ENCODE measurements around the gene BTN3A1. TPM values are rescaled to one million over a fixed set of nuclear protein-coding genes. Genes with fewer than 3 reads are reported as not detected.

The BTN3A1 gene
- total RNA-seq, 4 donors from 2014 or later, result 2.5 to 3.5 (median 3.1) TPM

DNA sequence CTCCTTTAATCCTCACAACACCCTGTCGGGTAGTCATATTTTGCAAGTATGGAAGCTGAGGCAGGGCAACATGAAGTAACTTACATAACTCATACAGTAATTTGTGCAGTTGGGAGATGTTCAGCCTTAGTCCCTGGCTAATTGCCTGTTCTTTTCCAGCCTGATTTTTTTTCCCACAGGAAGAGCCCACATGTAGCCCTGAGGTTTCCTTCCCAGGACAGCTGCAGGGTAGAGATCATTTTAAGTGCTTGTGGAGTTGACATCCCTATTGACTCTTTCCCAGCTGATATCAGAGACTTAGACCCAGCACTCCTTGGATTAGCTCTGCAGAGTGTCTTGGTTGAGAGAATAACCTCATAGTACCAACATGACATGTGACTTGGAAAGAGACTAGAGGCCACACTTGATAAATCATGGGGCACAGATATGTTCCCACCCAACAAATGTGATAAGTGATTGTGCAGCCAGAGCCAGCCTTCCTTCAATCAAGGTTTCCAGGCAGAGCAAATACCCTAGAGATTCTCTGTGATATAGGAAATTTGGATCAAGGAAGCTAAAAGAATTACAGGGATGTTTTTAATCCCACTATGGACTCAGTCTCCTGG is 50.7 kb downstream of the BTN3A1 start:
- H3K4me3 ChIP-seq, result no peak overlapping the region
- no peak overlapping the region for H3K27ac ChIP-seq
- ATAC-seq (no peak), DNase-seq (no peak)
- H3K9me3 ChIP-seq, result no peaks in the 10 kb centered on the region
- in situ Hi-C loops (cut with MboI; ENCODE audit: low sequenced_read_pairs in 4 of 4) (no loop called here), intact Hi-C loops (cut with DNase I; ENCODE audit: low total_unique reads) (no loop called here)
- no peaks in the 10 kb centered on the region for H3K27me3 ChIP-seq
- no peaks in the 10 kb centered on the region for H3K36me3 ChIP-seq
- TF ChIP-seq, protein P1, sequence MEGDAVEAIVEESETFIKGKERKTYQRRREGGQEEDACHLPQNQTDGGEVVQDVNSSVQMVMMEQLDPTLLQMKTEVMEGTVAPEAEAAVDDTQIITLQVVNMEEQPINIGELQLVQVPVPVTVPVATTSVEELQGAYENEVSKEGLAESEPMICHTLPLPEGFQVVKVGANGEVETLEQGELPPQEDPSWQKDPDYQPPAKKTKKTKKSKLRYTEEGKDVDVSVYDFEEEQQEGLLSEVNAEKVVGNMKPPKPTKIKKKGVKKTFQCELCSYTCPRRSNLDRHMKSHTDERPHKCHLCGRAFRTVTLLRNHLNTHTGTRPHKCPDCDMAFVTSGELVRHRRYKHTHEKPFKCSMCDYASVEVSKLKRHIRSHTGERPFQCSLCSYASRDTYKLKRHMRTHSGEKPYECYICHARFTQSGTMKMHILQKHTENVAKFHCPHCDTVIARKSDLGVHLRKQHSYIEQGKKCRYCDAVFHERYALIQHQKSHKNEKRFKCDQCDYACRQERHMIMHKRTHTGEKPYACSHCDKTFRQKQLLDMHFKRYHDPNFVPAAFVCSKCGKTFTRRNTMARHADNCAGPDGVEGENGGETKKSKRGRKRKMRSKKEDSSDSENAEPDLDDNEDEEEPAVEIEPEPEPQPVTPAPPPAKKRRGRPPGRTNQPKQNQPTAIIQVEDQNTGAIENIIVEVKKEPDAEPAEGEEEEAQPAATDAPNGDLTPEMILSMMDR (IDR thresholded peaks at IDR 0.05 in 4 of 5, conservative IDR thresholded peaks at IDR 0.05 in 1 of 5), result no peak
- no peak for TF ChIP-seq POLR2A (IDR thresholded peaks at IDR 0.05)
- peaks cover 0 to 6% of the 10 kb centered on the region in 2 donors for H3K4me1 ChIP-seq

DNA sequence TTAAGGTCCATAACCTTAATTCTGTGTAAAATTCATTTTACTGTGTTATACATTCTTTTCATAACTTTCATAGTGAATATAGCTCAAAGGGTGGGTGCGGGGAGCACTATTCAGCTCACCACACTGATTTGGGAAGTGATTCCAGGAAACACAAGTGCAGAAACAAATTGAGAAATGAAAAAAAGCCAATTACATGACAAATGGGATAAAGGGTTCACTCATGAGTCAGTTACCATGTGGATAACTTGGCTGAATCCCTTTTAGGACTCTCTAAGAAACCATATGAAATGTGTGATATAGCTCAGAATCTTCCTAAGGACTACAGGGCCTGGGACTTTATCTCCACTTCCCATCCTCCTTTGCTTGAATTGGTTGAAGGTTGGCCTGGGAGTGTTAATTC is 52.6 kb downstream of the BTN3A1 start:
- Histone ChIP-seq H3K9me3 (no peaks in the 10 kb centered on the region), H3K27ac (no peak overlapping the region), H3K27me3 (no peaks in the 10 kb centered on the region), H3K36me3 (peaks cover 0 to 6% of the 10 kb centered on the region in 2 donors), H3K4me1 (peaks cover 8 to 13% of the 10 kb centered on the region in 2 donors), H3K4me3 (no peak overlapping the region)
- TF ChIP-seq POLR2A (IDR thresholded peaks at IDR 0.05), result no peak
- TF ChIP-seq, protein P1 (IDR thresholded peaks at IDR 0.05 in 4 of 5, conservative IDR thresholded peaks at IDR 0.05 in 1 of 5), result no peak
- in situ Hi-C loops (cut with MboI; ENCODE audit: low sequenced_read_pairs in 4 of 4), result no loop called here
- no peak for DNase-seq
- no peak for ATAC-seq
- intact Hi-C loops (cut with DNase I; ENCODE audit: low total_unique reads), result loop anchor here (5.0 kb wide), 1 partner anchor 282 kb away; no protein-coding TSS in a partner anchor

DNA sequence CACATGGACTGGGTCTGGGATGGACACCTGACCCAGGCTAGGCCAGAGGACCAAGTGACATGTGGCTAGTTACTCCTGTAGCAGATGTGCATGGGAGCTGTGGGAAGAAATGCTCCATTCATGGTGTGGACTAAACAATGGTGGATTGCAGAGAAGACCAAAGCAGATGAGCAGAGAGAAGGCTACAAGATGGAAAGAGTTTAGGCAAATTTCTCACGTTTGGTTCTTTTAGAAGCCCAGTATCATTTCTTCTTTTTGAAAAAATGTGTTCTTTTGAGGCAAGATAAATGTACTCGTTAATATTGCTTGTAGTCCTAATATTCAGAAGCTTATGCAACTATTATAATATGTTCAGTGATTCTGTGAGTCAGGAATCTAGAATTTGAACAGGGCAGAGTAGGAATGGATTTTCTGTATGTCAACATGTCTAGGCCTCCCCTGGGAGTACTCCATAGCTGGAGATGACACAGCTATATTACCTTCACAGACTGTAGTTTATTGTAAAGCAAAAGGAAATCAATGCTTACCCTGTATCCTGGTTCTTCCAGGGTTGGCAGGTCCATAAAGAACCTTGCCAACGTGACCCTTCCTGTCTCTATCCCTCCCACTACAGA is 53.4 kb downstream of the BTN3A1 start:
- Histone ChIP-seq H3K4me1 (peaks cover 14 to 20% of the 10 kb centered on the region in 2 donors), H3K9me3 (no peaks in the 10 kb centered on the region), H3K27me3 (no peaks in the 10 kb centered on the region), H3K27ac (no peak overlapping the region), H3K4me3 (no peak overlapping the region), H3K36me3 (peaks cover 0 to 12% of the 10 kb centered on the region in 2 donors)
- DNase-seq, result no peak
- no peak for TF ChIP-seq POLR2A (IDR thresholded peaks at IDR 0.05)
- TF ChIP-seq, protein P1 (IDR thresholded peaks at IDR 0.05 in 4 of 5, conservative IDR thresholded peaks at IDR 0.05 in 1 of 5), result no peak
- ATAC-seq, result no peak
- intact Hi-C loops (cut with DNase I; ENCODE audit: low total_unique reads), result loop anchor here (5.0 kb wide), 1 partner anchor 283 kb away; no protein-coding TSS in a partner anchor
- in situ Hi-C loops (cut with MboI; ENCODE audit: low sequenced_read_pairs in 4 of 4), result no loop called here

DNA sequence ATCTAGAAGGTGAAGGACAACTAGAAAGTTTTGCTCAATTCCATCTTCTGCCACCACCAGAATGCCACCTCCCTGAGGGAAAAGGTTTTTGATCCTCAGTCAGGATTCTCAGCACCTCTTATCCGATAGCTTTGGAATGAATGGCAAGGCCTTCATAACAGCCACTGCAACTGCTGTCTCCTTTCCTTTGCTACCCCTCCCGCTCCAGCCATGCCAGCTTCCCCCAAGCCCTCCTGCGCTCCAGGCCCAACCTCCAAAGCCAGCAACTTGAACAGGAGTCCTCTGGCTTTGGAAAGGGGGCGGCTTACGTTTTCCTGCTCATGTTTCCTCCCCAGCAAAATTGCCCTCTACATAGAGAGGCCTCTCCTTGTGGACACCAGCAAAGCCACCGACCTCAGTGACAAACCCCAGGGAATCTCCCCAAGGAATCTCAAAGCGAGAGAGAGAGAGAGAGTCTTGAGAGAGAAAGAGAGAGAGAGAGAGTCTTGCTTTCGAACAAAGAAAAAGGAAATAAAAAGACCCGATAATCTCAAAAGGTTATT is 55.3 kb downstream of the BTN3A1 start:
- DNase-seq (no peak), ATAC-seq (peak; percentile 58 to 72)
- no peaks in the 10 kb centered on the region for H3K27me3 ChIP-seq
- H3K4me1 ChIP-seq, result peaks cover 27 to 36% of the 10 kb centered on the region in 2 donors
- H3K27ac ChIP-seq, result peak overlapping the region; percentile 93 to 97 (median 94)
- in situ Hi-C loops (cut with MboI; ENCODE audit: low sequenced_read_pairs in 4 of 4) (no loop called here), intact Hi-C loops (cut with DNase I; ENCODE audit: low total_unique reads) (loop anchor here (1.0 to 5.0 kb wide), 3 partner anchors 55 to 285 kb away; partner anchors contain the start of gene BTN3A1)
- peak overlapping the region; percentile 74 to 94 (median 86) for H3K4me3 ChIP-seq
- peaks cover 0 to 23% of the 10 kb centered on the region in 2 donors for H3K36me3 ChIP-seq
- no peaks in the 10 kb centered on the region for H3K9me3 ChIP-seq
- TF ChIP-seq, protein P1 (IDR thresholded peaks at IDR 0.05 in 4 of 5, conservative IDR thresholded peaks at IDR 0.05 in 1 of 5), result no peak
- TF ChIP-seq POLR2A (IDR thresholded peaks at IDR 0.05), result no peak
